Measurements from ENCODE around the gene CDCA8. TPM values are rescaled to one million over a fixed set of nuclear protein-coding genes. Genes with fewer than 3 reads are reported as not detected.

The CDCA8 gene
- polyA plus RNA-seq, 1 donor (not counting 4 experiments of a cell fraction or from before 2014, with no cell fraction given): 15.1 TPM

- Histone ChIP-seq H2AFZ (ENCODE audit: control insufficient read depth, low read length) (no peak overlapping the region), H3K9ac (ENCODE audit: control insufficient read depth, extremely low read depth, insufficient read depth, low read length) (no peak overlapping the region), H3K27ac (ENCODE audit: control insufficient read depth, insufficient read depth, low read length) (no peak overlapping the region), H3K27me3 (ENCODE audit: control insufficient read depth, extremely low read depth, insufficient read depth, low read length) (peaks cover 6% of the 10 kb centered on the region), H3K9me3 (ENCODE audit: control insufficient read depth, low read depth, low read length) (no peaks in the 10 kb centered on the region), H3K79me2 (ENCODE audit: control insufficient read depth, insufficient read depth, low read length) (no peaks in the 10 kb centered on the region), H3K4me1 (ENCODE audit: control insufficient read depth, extremely low read depth, insufficient read depth, low read length) (peaks cover 12% of the 10 kb centered on the region), H3K36me3 (ENCODE audit: control insufficient read depth in 2 of 2, extremely low read depth in 1 of 2, insufficient read depth in 2 of 2, low read length in 2 of 2) (no peaks in the 10 kb centered on the region), H3K4me3 (ENCODE audit: control insufficient read depth in 2 of 3, extremely low read depth in 1 of 3, insufficient read depth in 2 of 3, low read depth in 1 of 3, low read length in 3 of 3) (no peak overlapping the region), H3K9me1 (ENCODE audit: control insufficient read depth, extremely low read depth, insufficient read depth, low read length) (no peaks in the 10 kb centered on the region), H3K4me2 (ENCODE audit: control insufficient read depth, extremely low read depth, insufficient read depth, low read depth, low read length) (no peak overlapping the region), H4K20me1 (ENCODE audit: control insufficient read depth, extremely low read depth, insufficient read depth, low read length) (no peaks in the 10 kb centered on the region)
- dilution Hi-C loops (cut with MboI; ENCODE audit: extremely low pct_ligation_motif_present, low sequenced_read_pairs): no loop called here
- DNase-seq (ENCODE audit: low read depth, low spot score) (no peak), FAIRE-seq (no peak)
- TF ChIP-seq EZH2 (IDR thresholded peaks at IDR 0.05; ENCODE audit: low read length) (no peak), CTCF (optimal IDR thresholded peaks at IDR 0.05 in 1 of 3, IDR thresholded peaks at IDR 0.05 in 1 of 3, conservative IDR thresholded peaks at IDR 0.05 in 1 of 3; ENCODE audit: extremely low read depth in 1 of 3, insufficient read depth in 2 of 3, low read length in 3 of 3) (no peak)
Measured at GRCh38 chr1:37719572-37720195, 27.4 kb downstream of the CDCA8 start.

- Histone ChIP-seq H3K4me1 (ENCODE audit: control insufficient read depth, extremely low read depth, insufficient read depth, low read length) (peaks cover 12% of the 10 kb centered on the region), H3K4me3 (ENCODE audit: control insufficient read depth in 2 of 3, extremely low read depth in 1 of 3, insufficient read depth in 2 of 3, low read depth in 1 of 3, low read length in 3 of 3) (no peak overlapping the region), H3K9ac (ENCODE audit: control insufficient read depth, extremely low read depth, insufficient read depth, low read length) (no peak overlapping the region), H2AFZ (ENCODE audit: control insufficient read depth, low read length) (no peak overlapping the region), H3K9me1 (ENCODE audit: control insufficient read depth, extremely low read depth, insufficient read depth, low read length) (no peaks in the 10 kb centered on the region), H3K79me2 (ENCODE audit: control insufficient read depth, insufficient read depth, low read length) (no peaks in the 10 kb centered on the region), H3K36me3 (ENCODE audit: control insufficient read depth in 2 of 2, extremely low read depth in 1 of 2, insufficient read depth in 2 of 2, low read length in 2 of 2) (no peaks in the 10 kb centered on the region), H3K9me3 (ENCODE audit: control insufficient read depth, low read depth, low read length) (no peaks in the 10 kb centered on the region), H4K20me1 (ENCODE audit: control insufficient read depth, extremely low read depth, insufficient read depth, low read length) (no peaks in the 10 kb centered on the region), H3K27me3 (ENCODE audit: control insufficient read depth, extremely low read depth, insufficient read depth, low read length) (peaks cover 12% of the 10 kb centered on the region), H3K4me2 (ENCODE audit: control insufficient read depth, extremely low read depth, insufficient read depth, low read depth, low read length) (no peak overlapping the region), H3K27ac (ENCODE audit: control insufficient read depth, insufficient read depth, low read length) (no peak overlapping the region)
- dilution Hi-C loops (cut with MboI; ENCODE audit: extremely low pct_ligation_motif_present, low sequenced_read_pairs): no loop called here
- DNase-seq (ENCODE audit: low read depth, low spot score) (no peak), FAIRE-seq (no peak)
- TF ChIP-seq EZH2 (IDR thresholded peaks at IDR 0.05; ENCODE audit: low read length): no peak
- no peak for TF ChIP-seq CTCF (optimal IDR thresholded peaks at IDR 0.05 in 1 of 3, IDR thresholded peaks at IDR 0.05 in 1 of 3, conservative IDR thresholded peaks at IDR 0.05 in 1 of 3; ENCODE audit: extremely low read depth in 1 of 3, insufficient read depth in 2 of 3, low read length in 3 of 3)
Measured at GRCh38 chr1:37720231-37721130, 28.2 kb downstream of the CDCA8 start.

All from keratinocyte (primary cell).